Neural progenitor cell (in vitro differentiated cells): ENCODE data around the gene OR10A2.

Source experiments
- CTCF ChIP-seq: fragments of 200-600 bp; sonication (generic); IDR thresholded peaks from 2 replicates; pipeline ENCODE4 v1.5.1; 2017; ENCODE audit warnings: antibody characterized with exemption, mild to moderate bottlenecking
- EZH2 ChIP-seq: fragments of 200-600 bp; sonication (generic); IDR thresholded peaks from 2 replicates; pipeline ENCODE4 v1.6.1; 2017; ENCODE audit warnings: antibody characterized with exemption, mild to moderate bottlenecking, moderate library complexity
- EZH2phosphoT487 ChIP-seq: fragments of 200-600 bp; sonication (generic); IDR thresholded peaks from 2 replicates; pipeline ENCODE4 v1.6.1; 2017; ENCODE audit warnings: antibody characterized with exemption

DNA sequence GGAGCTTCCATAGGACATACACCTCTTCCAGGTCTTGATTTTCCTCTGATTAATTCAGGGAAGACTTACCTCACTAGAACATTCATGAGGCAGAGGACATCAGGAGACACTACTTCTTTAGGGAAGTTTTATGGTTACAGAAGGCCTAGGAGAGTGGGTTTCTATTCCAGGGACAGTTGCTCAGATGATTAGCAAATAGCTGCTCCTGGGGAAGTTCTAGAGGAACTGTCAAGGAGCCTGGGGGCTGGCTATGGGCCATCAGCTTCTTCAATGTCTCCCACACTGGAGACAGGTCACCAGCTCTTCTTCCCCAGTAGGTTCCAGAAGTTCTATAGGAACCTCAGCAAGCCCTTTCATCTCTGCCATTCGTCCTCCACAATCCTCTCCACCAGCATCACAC, 28.8 kb upstream of the OR10A2 start:
- TF ChIP-seq CTCF: no peak
- no peak for TF ChIP-seq EZH2
- TF ChIP-seq EZH2phosphoT487: no peak
